ENCODE results near the gene NTRK3. TPM values are rescaled to one million over a fixed set of nuclear protein-coding genes. Genes with fewer than 3 reads are reported as not detected.

Gene NTRK3
- total RNA-seq, 6 experiments from 2014 or later: 0.35 to 0.75 (median 0.46) TPM

- 69% methylated on average over 8 of the region's 10 CpGs for WGBS (ENCODE audit: insufficient coverage, low coverage, low lambda C conversion rate, missing lambda C conversion rate)
- Histone ChIP-seq H3K36me3 (no peaks in the 10 kb centered on the region), H3K27ac (no peak overlapping the region), H3K27me3 (no peaks in the 10 kb centered on the region), H3K9me3 (no peaks in the 10 kb centered on the region), H3K4me1 (no peaks in the 10 kb centered on the region), H3K4me3 (no peak overlapping the region)
- peak in 2 of 4 donors; percentile 13 to 24 for ATAC-seq
- intact Hi-C loops (cut with DNase I): no loop called here
- no peak for DNase-seq
- TF ChIP-seq, protein P1, sequence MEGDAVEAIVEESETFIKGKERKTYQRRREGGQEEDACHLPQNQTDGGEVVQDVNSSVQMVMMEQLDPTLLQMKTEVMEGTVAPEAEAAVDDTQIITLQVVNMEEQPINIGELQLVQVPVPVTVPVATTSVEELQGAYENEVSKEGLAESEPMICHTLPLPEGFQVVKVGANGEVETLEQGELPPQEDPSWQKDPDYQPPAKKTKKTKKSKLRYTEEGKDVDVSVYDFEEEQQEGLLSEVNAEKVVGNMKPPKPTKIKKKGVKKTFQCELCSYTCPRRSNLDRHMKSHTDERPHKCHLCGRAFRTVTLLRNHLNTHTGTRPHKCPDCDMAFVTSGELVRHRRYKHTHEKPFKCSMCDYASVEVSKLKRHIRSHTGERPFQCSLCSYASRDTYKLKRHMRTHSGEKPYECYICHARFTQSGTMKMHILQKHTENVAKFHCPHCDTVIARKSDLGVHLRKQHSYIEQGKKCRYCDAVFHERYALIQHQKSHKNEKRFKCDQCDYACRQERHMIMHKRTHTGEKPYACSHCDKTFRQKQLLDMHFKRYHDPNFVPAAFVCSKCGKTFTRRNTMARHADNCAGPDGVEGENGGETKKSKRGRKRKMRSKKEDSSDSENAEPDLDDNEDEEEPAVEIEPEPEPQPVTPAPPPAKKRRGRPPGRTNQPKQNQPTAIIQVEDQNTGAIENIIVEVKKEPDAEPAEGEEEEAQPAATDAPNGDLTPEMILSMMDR (IDR thresholded peaks at IDR 0.05): no peak
- no peak for TF ChIP-seq POLR2A (IDR thresholded peaks at IDR 0.05)
Measured at GRCh38 chr15:88266170-88266569, 9.6 kb upstream of the NTRK3 start.

DNA sequence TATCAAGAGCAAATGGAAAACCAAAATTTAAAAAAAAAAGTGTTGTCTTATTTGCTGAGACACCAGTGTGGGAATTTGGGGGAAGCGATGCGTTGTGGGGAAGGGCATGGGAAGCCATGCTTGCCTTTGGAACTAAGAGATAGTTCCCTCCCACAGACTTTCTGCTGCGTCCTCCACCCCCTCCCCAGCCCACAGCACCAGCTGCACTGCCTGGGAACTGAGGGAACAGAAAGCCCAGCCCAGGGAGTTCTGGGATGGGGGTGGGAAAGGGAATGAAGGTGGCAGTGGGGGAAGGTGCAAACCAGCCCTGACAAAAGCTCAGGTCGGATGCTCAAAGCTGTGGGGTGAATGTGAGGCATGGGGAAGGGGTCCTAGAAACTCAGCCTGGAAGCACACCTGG lies 8.1 kb upstream of the NTRK3 start:
- no peak for ATAC-seq
- TF ChIP-seq, protein P1 (IDR thresholded peaks at IDR 0.05): no peak
- TF ChIP-seq POLR2A (IDR thresholded peaks at IDR 0.05): no peak
- DNase-seq: no peak
- no peaks in the 10 kb centered on the region for H3K36me3 ChIP-seq
- no peak overlapping the region for H3K4me3 ChIP-seq
- H3K27ac ChIP-seq: no peak overlapping the region
- intact Hi-C loops (cut with DNase I): no loop called here
- no peaks in the 10 kb centered on the region for H3K9me3 ChIP-seq
- 8% methylated on average over 1 of the region's 4 CpGs for WGBS (ENCODE audit: insufficient coverage, low coverage, low lambda C conversion rate, missing lambda C conversion rate)
- no peaks in the 10 kb centered on the region for H3K27me3 ChIP-seq
- H3K4me1 ChIP-seq: no peaks in the 10 kb centered on the region

- ATAC-seq: no peak
- H3K9me3 ChIP-seq: no peaks in the 10 kb centered on the region
- no peaks in the 10 kb centered on the region for H3K4me1 ChIP-seq
- intact Hi-C loops (cut with DNase I): no loop called here
- H3K27ac ChIP-seq: no peak overlapping the region
- peaks cover 0 to 5% of the 10 kb centered on the region in 2 donors for H3K27me3 ChIP-seq
- no peak overlapping the region for H3K4me3 ChIP-seq
- no CpG with 5 or more reads among the region's 5 CpGs for WGBS (ENCODE audit: insufficient coverage, low coverage, low lambda C conversion rate, missing lambda C conversion rate)
- no peak for TF ChIP-seq POLR2A (IDR thresholded peaks at IDR 0.05)
- TF ChIP-seq, protein P1 (IDR thresholded peaks at IDR 0.05): no peak
- DNase-seq: no peak
- H3K36me3 ChIP-seq: no peaks in the 10 kb centered on the region
Measured at GRCh38 chr15:88262064-88262463, 5.5 kb upstream of the NTRK3 start.

DNA sequence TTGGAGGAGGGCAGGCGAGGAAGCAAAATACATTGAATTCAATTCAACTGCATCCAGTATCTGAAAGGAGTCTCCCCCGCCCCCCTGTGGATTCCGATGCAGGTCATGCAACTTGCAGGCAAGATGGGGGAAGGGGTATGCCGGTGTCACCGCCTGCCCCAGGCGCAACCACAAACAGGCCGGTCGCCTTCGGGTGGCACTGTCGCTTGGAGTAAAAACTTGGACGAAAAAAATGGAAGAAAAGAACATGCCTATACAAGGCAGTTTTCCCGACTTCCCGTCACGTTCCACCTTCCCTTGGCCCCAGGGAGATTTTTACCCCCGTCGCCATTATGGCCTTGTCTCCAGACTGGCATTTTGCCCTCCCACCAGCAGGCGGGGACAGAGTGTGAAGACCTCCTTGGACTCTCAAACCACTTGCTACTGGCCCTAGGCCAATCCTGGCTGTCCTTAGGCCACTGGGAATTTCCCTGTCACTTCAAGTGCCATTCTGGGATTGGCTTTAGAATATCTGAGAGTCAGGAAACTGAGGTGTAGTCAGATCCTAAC lies 1.6 kb upstream of the NTRK3 start:
- no peak for DNase-seq
- intact Hi-C loops (cut with DNase I): no loop called here
- no peak overlapping the region for H3K27ac ChIP-seq
- ATAC-seq: no peak
- H3K9me3 ChIP-seq: no peaks in the 10 kb centered on the region
- peaks cover 0 to 9% (median 0%) of the 10 kb centered on the region in 4 donors for H3K4me1 ChIP-seq
- H3K27me3 ChIP-seq: peaks cover 0 to 17% of the 10 kb centered on the region in 2 donors
- no peaks in the 10 kb centered on the region for H3K36me3 ChIP-seq
- TF ChIP-seq POLR2A (IDR thresholded peaks at IDR 0.05): no peak
- WGBS (ENCODE audit: insufficient coverage, low coverage, low lambda C conversion rate, missing lambda C conversion rate): 11% methylated on average over 15 of the region's 17 CpGs
- H3K4me3 ChIP-seq: no peak overlapping the region

- DNase-seq (no peak), ATAC-seq (no peak)
- no peak overlapping the region for H3K27ac ChIP-seq
- intact Hi-C loops (cut with DNase I): no loop called here
- H3K9me3 ChIP-seq: no peaks in the 10 kb centered on the region
- peaks cover 0 to 9% (median 0%) of the 10 kb centered on the region in 4 donors for H3K4me1 ChIP-seq
- no peak overlapping the region for H3K4me3 ChIP-seq
- 2% methylated on average over 39 of the region's 49 CpGs for WGBS (ENCODE audit: insufficient coverage, low coverage, low lambda C conversion rate, missing lambda C conversion rate)
- no peak for TF ChIP-seq POLR2A (IDR thresholded peaks at IDR 0.05)
- TF ChIP-seq, protein P1 (IDR thresholded peaks at IDR 0.05): no peak
- peaks cover 0 to 17% of the 10 kb centered on the region in 2 donors for H3K27me3 ChIP-seq
- no peaks in the 10 kb centered on the region for H3K36me3 ChIP-seq
Measured at GRCh38 chr15:88257311-88258092, 963 bp upstream of the NTRK3 start.
